Gastrocnemius medialis (tissue), 4 donors: ENCODE data around the gene ZNF584.

ENCODE experiments used
- CTCF ChIP-seq, 5 experiments: fragments of 450-650 bp in 3 of 5; fragments of 200-600 bp in 2 of 5; sonication (generic) in 2 of 5; IDR thresholded peaks in 4 of 5; conservative IDR thresholded peaks in 1 of 5; 1 replicate in 4 of 5; 2 replicates in 1 of 5; pipeline ENCODE4 v1.5.1; 2016 to 2019; ENCODE audit warnings: antibody characterized with exemption in 5 of 5, mild to moderate bottlenecking in 3 of 5, moderate library complexity in 3 of 5
- POLR2A ChIP-seq, 2 donors: fragments of 450-650 bp; IDR thresholded peaks; one replicate each; pipeline ENCODE4 v1.6.1; 2017; ENCODE audit warnings: antibody characterized with exemption in 2 of 2, mild to moderate bottlenecking in 2 of 2, moderate library complexity in 2 of 2

GRCh38 chr19:58399903-58400302 lies 8.5 kb upstream of the ZNF584 start:
- TF ChIP-seq POLR2A (IDR thresholded peaks at IDR 0.05): no peak
- TF ChIP-seq CTCF (IDR thresholded peaks at IDR 0.05 in 4 of 5, conservative IDR thresholded peaks at IDR 0.05 in 1 of 5): no peak
